Gastrocnemius medialis (tissue), 4 donors: ENCODE data around the gene MTCL3.

ENCODE experiments used
- CTCF ChIP-seq, 5 experiments: fragments of 450-650 bp in 3 of 5; fragments of 200-600 bp in 2 of 5; sonication (generic) in 2 of 5; IDR thresholded peaks in 4 of 5; conservative IDR thresholded peaks in 1 of 5; 1 replicate in 4 of 5; 2 replicates in 1 of 5; pipeline ENCODE4 v1.5.1; 2016 to 2019; ENCODE audit warnings: antibody characterized with exemption in 5 of 5, mild to moderate bottlenecking in 3 of 5, moderate library complexity in 3 of 5
- POLR2A ChIP-seq, 2 donors: fragments of 450-650 bp; IDR thresholded peaks; one replicate each; pipeline ENCODE4 v1.6.1; 2017; ENCODE audit warnings: antibody characterized with exemption in 2 of 2, mild to moderate bottlenecking in 2 of 2, moderate library complexity in 2 of 2

DNA sequence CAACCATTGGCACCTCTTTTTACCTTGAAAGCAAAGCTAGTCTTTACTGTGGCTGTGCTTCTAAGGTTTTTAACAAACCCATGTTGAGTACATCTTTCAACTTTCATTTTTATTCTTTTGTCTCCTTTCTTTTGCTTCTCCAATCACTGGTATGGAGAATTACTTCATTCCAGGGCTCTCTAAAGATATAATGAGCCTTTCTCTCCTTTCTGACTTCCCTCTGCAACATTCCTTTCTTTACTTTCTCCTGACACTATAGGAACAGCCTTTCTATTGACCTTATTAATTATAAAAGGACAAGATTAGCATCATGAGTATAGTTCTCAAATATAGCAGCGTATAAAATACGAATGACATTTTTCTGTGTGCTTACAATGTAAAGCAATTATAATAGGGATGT is 36.8 kb downstream of the MTCL3 start:
- TF ChIP-seq POLR2A (IDR thresholded peaks at IDR 0.05), result no peak
- TF ChIP-seq CTCF (IDR thresholded peaks at IDR 0.05 in 4 of 5, conservative IDR thresholded peaks at IDR 0.05 in 1 of 5), result no peak
